ENCODE data around the gene SGSM2.
A peak's percentile ranks its signal among the peaks of the same experiment; 100 is the strongest.

DNA sequence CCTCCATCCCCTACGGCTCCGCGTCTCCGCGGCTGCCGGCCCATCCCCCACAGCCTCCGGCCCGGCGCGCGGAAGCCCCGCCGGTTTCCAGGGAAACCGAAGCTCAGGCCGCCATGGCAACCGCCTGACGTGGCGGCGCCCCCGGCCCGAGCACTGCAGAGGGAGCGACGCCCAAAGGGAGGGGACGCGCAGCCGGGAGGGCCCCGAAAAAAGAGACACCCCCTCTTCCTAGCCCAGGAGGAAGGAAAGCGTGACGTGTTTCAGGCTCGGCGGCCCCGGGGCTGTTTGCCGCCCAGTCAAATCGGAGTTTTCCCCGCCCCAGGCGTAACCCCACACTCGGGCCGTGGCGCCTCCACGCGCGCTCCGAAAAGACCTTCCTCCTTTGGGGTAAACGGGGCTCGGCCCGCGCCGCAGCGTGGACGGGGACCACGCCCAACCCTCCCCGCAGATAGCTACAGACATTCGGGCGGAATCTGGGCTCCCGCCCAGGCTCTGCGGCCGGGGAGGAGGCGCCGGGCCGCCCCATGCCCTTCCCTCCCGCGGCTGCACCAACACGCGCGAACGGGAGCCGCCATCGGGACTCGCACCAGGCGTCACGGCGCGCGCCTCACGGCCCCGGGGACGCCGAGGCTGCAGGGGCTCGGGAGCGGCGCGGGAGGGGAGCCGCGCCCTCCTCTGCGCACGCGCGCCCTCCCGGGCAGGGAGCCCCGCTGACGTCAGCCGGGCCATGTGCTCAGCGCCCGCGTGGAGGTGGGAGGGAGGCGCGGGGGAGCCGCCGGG, 56.1 kb downstream of the SGSM2 start:
- TF ChIP-seq CTCF (IDR thresholded peaks at IDR 0.05) = no peak
- TF ChIP-seq POLR2A (IDR thresholded peaks at IDR 0.05) = peak; percentile 71 to 76

All from adrenal gland (tissue), 5 donors.